ENCODE data around the gene XRCC5. TPM values are rescaled to one million over a fixed set of nuclear protein-coding genes. Genes with fewer than 3 reads are reported as not detected.

Gene XRCC5
- total and polyA plus RNA-seq, 10 of the 15 experiments (the other 5 are each of a cell fraction or from before 2014, with no cell fraction given) = 259 to 815 (median 530) TPM

DNA sequence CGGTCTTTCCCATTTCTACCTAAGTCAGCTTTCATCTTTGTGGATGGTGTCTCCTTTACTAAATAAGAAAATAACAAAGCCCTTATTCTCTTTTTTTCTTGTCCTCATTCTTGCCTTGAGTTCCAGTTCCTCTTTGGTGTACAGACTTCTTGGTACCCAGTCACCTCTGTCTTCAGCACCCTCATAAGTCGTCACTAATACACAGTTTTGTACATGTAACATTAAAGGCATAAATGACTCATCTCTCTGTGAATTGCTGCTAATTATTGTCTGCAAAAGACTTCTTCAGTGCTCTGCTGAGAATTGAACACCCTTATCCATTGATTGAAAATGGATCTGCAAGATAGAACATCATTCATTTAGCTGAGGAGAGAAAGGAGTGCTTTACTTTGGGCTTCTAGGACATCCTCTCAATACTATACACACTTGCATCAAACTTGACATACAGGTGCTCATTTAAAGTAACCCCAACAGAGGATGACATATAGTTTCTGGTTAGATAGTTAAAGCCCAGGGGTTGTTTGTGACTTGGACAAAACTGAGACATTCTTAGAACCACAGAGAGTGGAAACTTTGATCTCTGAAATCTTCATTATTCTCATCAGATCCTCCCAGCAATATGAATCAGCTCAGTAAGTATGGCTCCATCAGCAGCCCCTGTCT lies 97.0 kb downstream of the XRCC5 start (continued):
- TF ChIP-seq, protein P1, sequence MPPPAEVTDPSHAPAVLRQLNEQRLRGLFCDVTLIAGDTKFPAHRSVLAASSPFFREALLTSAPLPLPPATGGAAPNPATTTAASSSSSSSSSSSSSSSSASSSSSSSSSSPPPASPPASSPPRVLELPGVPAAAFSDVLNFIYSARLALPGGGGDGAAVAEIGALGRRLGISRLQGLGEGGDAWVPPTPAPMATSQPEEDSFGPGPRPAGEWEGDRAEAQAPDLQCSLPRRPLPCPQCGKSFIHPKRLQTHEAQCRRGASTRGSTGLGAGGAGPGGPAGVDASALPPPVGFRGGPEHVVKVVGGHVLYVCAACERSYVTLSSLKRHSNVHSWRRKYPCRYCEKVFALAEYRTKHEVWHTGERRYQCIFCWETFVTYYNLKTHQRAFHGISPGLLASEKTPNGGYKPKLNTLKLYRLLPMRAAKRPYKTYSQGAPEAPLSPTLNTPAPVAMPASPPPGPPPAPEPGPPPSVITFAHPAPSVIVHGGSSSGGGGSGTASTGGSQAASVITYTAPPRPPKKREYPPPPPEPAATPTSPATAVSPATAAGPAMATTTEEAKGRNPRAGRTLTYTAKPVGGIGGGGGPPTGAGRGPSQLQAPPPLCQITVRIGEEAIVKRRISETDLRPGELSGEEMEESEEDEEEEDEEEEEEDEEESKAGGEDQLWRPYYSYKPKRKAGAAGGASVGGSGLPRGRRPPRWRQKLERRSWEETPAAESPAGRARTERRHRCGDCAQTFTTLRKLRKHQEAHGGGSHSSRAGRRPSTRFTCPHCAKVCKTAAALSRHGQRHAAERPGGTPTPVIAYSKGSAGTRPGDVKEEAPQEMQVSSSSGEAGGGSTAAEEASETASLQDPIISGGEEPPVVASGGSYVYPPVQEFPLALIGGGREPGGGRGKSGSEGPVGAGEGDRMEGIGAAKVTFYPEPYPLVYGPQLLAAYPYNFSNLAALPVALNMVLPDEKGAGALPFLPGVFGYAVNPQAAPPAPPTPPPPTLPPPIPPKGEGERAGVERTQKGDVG (CRISPR knock-in tag; IDR thresholded peaks at IDR 0.05) = no peak
- TF ChIP-seq, protein P2, sequence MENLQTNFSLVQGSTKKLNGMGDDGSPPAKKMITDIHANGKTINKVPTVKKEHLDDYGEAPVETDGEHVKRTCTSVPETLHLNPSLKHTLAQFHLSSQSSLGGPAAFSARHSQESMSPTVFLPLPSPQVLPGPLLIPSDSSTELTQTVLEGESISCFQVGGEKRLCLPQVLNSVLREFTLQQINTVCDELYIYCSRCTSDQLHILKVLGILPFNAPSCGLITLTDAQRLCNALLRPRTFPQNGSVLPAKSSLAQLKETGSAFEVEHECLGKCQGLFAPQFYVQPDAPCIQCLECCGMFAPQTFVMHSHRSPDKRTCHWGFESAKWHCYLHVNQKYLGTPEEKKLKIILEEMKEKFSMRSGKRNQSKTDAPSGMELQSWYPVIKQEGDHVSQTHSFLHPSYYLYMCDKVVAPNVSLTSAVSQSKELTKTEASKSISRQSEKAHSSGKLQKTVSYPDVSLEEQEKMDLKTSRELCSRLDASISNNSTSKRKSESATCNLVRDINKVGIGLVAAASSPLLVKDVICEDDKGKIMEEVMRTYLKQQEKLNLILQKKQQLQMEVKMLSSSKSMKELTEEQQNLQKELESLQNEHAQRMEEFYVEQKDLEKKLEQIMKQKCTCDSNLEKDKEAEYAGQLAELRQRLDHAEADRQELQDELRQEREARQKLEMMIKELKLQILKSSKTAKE (IDR thresholded peaks at IDR 0.05; ENCODE audit: low read depth, poor library complexity, severe bottlenecking) = peak; percentile 77
- TF ChIP-seq PAX5 (IDR thresholded peaks at IDR 0.05; ENCODE audit: borderline replicate concordance, low read depth, low read length) (peak; percentile 27; the same call in 1 of the 2 replicates), ZNF24 (IDR thresholded peaks at IDR 0.05) (peak; percentile 71; the same call in 1 of the 2 replicates), SMC3 (IDR thresholded peaks at IDR 0.05; ENCODE audit: borderline replicate concordance, low read length) (no peak), SPI1 (IDR thresholded peaks at IDR 0.05; ENCODE audit: borderline replicate concordance, insufficient read depth, low read depth, low read length) (peak; percentile 97), KAT2A (conservative IDR thresholded peaks at IDR 0.05; ENCODE audit: control insufficient read depth, low read depth, low read length) (no peak), ASH2L (IDR thresholded peaks at IDR 0.05; ENCODE audit: borderline replicate concordance, low read depth) (no peak), MXI1 (IDR thresholded peaks at IDR 0.05; ENCODE audit: low read depth, low read length) (no peak), TCF3 (IDR thresholded peaks at IDR 0.05; ENCODE audit: borderline replicate concordance, insufficient read depth, low read depth, low read length) (no peak), MTA2 (IDR thresholded peaks at IDR 0.05; ENCODE audit: low read depth) (peak; percentile 97), IKZF1 (conservative IDR thresholded peaks at IDR 0.05) (peak; percentile 54), EP300 (IDR thresholded peaks at IDR 0.05; ENCODE audit: borderline replicate concordance in 1 of 2, control insufficient read depth in 1 of 2, low read depth in 2 of 2, low read length in 2 of 2) (peak; percentile 64 to 91; a peak in 2 of 4 replicates), NBN (IDR thresholded peaks at IDR 0.05) (peak; percentile 85), POLR2AphosphoS2 (IDR thresholded peaks at IDR 0.05; ENCODE audit: low read depth, low read length) (no peak)
- TF ChIP-seq, protein P3, sequence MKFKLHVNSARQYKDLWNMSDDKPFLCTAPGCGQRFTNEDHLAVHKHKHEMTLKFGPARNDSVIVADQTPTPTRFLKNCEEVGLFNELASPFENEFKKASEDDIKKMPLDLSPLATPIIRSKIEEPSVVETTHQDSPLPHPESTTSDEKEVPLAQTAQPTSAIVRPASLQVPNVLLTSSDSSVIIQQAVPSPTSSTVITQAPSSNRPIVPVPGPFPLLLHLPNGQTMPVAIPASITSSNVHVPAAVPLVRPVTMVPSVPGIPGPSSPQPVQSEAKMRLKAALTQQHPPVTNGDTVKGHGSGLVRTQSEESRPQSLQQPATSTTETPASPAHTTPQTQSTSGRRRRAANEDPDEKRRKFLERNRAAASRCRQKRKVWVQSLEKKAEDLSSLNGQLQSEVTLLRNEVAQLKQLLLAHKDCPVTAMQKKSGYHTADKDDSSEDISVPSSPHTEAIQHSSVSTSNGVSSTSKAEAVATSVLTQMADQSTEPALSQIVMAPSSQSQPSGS (IDR thresholded peaks at IDR 0.05; ENCODE audit: low read length) = peak; percentile 44; the same call in 1 of the 2 replicates
- TF ChIP-seq, protein P4, sequence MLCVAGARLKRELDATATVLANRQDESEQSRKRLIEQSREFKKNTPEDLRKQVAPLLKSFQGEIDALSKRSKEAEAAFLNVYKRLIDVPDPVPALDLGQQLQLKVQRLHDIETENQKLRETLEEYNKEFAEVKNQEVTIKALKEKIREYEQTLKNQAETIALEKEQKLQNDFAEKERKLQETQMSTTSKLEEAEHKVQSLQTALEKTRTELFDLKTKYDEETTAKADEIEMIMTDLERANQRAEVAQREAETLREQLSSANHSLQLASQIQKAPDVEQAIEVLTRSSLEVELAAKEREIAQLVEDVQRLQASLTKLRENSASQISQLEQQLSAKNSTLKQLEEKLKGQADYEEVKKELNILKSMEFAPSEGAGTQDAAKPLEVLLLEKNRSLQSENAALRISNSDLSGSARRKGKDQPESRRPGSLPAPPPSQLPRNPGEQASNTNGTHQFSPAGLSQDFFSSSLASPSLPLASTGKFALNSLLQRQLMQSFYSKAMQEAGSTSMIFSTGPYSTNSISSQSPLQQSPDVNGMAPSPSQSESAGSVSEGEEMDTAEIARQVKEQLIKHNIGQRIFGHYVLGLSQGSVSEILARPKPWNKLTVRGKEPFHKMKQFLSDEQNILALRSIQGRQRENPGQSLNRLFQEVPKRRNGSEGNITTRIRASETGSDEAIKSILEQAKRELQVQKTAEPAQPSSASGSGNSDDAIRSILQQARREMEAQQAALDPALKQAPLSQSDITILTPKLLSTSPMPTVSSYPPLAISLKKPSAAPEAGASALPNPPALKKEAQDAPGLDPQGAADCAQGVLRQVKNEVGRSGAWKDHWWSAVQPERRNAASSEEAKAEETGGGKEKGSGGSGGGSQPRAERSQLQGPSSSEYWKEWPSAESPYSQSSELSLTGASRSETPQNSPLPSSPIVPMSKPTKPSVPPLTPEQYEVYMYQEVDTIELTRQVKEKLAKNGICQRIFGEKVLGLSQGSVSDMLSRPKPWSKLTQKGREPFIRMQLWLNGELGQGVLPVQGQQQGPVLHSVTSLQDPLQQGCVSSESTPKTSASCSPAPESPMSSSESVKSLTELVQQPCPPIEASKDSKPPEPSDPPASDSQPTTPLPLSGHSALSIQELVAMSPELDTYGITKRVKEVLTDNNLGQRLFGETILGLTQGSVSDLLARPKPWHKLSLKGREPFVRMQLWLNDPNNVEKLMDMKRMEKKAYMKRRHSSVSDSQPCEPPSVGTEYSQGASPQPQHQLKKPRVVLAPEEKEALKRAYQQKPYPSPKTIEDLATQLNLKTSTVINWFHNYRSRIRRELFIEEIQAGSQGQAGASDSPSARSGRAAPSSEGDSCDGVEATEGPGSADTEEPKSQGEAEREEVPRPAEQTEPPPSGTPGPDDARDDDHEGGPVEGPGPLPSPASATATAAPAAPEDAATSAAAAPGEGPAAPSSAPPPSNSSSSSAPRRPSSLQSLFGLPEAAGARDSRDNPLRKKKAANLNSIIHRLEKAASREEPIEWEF (IDR thresholded peaks at IDR 0.05; ENCODE audit: insufficient replicate concordance, low read depth, low read length) = peak; percentile 82

Measured in GM12878 (cell line).